ENCODE data around the gene UTY.

UTY gene

GRCh38 chrY:13227354-13227953, 252.4 kb downstream of the UTY start:
- no peak for DNase-seq (ENCODE audit: low read depth)
- TF ChIP-seq, protein P1, sequence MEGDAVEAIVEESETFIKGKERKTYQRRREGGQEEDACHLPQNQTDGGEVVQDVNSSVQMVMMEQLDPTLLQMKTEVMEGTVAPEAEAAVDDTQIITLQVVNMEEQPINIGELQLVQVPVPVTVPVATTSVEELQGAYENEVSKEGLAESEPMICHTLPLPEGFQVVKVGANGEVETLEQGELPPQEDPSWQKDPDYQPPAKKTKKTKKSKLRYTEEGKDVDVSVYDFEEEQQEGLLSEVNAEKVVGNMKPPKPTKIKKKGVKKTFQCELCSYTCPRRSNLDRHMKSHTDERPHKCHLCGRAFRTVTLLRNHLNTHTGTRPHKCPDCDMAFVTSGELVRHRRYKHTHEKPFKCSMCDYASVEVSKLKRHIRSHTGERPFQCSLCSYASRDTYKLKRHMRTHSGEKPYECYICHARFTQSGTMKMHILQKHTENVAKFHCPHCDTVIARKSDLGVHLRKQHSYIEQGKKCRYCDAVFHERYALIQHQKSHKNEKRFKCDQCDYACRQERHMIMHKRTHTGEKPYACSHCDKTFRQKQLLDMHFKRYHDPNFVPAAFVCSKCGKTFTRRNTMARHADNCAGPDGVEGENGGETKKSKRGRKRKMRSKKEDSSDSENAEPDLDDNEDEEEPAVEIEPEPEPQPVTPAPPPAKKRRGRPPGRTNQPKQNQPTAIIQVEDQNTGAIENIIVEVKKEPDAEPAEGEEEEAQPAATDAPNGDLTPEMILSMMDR (conservative IDR thresholded peaks at IDR 0.05; ENCODE audit: low read depth, low read length) = no peak
- no peak overlapping the region for H3K4me3 ChIP-seq (ENCODE audit: low read length)

DNA sequence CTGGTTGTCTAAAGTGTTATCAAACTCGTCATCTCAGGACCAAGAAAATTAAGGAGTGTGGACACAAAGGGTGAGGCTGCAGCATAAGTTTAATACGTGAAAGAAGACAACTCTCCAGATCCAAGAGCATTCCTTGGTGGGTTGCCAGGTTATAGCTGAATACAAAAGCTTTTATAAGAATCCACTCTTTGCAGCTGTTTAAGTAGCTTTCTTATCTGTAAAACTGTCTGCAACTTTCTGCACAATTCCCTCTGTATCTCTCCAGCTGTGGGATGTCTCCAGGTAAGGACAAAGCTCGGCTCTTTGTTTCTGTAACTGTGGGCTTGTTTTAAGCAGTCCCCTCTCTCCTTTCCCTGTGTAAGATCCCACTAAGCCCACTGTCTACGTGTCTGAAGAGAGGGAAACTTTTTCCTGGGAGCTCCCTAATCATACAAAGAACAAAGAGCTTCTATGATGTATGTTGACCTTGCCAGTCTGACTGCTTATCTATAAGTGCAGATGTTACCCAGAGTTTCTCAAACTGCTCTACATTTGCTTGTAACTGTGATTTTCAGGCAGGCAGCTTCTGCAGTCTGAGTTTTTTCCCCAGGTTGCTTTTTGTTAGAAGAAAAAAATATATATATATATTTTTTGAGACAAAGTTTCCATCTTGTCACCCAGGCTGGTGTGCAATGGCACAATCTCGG, 268.7 kb downstream of the UTY start:
- no peak for DNase-seq (ENCODE audit: low read depth)
- TF ChIP-seq, protein P1 (conservative IDR thresholded peaks at IDR 0.05; ENCODE audit: low read depth, low read length) = no peak
- H3K4me3 ChIP-seq (ENCODE audit: low read length) = no peak overlapping the region

DNA sequence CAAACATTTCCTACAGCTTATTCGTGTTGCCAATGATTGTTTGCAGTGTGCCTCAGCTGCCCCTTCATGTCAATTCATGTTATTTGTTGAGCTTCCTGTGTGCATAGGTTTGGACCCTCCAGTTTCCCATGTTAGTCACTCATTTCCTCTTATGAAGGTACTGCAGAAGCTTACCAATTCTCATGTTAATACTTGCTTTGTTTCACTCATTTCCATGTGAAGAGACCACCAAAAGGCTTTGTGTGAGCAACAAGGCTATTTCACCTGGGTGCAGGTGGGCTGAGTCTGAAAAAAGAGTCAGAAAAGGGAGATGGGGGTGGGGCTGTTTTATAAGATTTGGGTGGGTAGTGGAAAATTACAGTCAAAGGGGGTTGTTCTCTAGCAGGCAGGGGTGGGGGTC, 274.6 kb downstream of the UTY start:
- no peak overlapping the region for H3K4me3 ChIP-seq (ENCODE audit: low read length)
- DNase-seq (ENCODE audit: low read depth) = no peak
- TF ChIP-seq, protein P1 (conservative IDR thresholded peaks at IDR 0.05; ENCODE audit: low read depth, low read length) = no peak
